H1 (cell line): ENCODE results near the gene TP53BP1. TPM values are rescaled to one million over a fixed set of nuclear protein-coding genes. Genes with fewer than 3 reads are reported as not detected.

ENCODE experiments used
- polyA plus RNA-seq, 7 experiments: library from polyadenylated mRNA; depleted of rRNA in 3 of 7; stranded (reverse) in 5 of 7; unstranded in 2 of 7; fragments of >200 nt in 5 of 7; fragments of 200-250 nt in 2 of 7; gene quantifications; 1 replicate in 5 of 7; 2 replicates in 1 of 7; 4 replicates in 1 of 7; pipeline versions ENCODE4 v1.2.1 to v1.2.3, GENCODE V29; 2011 to 2013; ENCODE audit warnings: missing spikeins in 2 of 7, mixed read lengths in 2 of 7
- total RNA-seq: library from RNA; stranded (reverse); fragmentation: NEBNext Ultra II Directional; extraction: Animal tissue kit (Norgen Biotek cat#: 25700); gene quantifications from 2 replicates; pipeline ENCODE4 v1.2.1, GENCODE V29; 2021
- TF ChIP-seq, protein P1 (sequence below): fragments of 300-600 bp; sonication (generic); IDR thresholded peaks from 2 replicates; pipeline ENCODE4 v1.7.1; 2012; ENCODE audit warnings: low read length, moderate library complexity, mild to moderate bottlenecking, inconsistent platforms; ENCODE audit not compliant: insufficient replicate concordance

TP53BP1 gene
- total and polyA plus RNA-seq, 2 of the 8 experiments (the other 6 are each of a cell fraction or from before 2014, with no cell fraction given) = 34.1 to 63.6 TPM

DNA sequence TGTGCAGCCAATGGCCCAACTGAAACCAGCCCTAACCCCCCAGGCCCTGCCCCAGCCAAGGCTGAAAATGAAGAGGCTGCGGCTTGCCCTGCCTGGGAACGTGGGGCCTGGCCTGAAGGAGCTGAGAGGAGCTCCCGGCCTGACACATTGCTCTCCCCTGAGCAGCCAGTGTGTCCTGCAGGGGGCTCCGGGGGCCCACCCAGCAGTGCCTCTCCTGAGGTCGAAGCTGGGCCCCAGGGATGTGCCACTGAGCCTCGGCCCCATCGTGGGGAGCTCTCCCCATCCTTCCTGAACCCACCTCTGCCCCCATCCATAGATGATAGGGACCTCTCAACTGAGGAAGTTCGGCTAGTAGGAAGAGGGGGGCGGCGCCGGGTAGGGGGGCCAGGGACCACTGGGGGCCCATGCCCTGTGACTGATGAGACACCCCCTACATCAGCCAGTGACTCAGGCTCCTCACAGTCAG is 35.6 kb upstream of the TP53BP1 start (continued):
- TF ChIP-seq, protein P1, sequence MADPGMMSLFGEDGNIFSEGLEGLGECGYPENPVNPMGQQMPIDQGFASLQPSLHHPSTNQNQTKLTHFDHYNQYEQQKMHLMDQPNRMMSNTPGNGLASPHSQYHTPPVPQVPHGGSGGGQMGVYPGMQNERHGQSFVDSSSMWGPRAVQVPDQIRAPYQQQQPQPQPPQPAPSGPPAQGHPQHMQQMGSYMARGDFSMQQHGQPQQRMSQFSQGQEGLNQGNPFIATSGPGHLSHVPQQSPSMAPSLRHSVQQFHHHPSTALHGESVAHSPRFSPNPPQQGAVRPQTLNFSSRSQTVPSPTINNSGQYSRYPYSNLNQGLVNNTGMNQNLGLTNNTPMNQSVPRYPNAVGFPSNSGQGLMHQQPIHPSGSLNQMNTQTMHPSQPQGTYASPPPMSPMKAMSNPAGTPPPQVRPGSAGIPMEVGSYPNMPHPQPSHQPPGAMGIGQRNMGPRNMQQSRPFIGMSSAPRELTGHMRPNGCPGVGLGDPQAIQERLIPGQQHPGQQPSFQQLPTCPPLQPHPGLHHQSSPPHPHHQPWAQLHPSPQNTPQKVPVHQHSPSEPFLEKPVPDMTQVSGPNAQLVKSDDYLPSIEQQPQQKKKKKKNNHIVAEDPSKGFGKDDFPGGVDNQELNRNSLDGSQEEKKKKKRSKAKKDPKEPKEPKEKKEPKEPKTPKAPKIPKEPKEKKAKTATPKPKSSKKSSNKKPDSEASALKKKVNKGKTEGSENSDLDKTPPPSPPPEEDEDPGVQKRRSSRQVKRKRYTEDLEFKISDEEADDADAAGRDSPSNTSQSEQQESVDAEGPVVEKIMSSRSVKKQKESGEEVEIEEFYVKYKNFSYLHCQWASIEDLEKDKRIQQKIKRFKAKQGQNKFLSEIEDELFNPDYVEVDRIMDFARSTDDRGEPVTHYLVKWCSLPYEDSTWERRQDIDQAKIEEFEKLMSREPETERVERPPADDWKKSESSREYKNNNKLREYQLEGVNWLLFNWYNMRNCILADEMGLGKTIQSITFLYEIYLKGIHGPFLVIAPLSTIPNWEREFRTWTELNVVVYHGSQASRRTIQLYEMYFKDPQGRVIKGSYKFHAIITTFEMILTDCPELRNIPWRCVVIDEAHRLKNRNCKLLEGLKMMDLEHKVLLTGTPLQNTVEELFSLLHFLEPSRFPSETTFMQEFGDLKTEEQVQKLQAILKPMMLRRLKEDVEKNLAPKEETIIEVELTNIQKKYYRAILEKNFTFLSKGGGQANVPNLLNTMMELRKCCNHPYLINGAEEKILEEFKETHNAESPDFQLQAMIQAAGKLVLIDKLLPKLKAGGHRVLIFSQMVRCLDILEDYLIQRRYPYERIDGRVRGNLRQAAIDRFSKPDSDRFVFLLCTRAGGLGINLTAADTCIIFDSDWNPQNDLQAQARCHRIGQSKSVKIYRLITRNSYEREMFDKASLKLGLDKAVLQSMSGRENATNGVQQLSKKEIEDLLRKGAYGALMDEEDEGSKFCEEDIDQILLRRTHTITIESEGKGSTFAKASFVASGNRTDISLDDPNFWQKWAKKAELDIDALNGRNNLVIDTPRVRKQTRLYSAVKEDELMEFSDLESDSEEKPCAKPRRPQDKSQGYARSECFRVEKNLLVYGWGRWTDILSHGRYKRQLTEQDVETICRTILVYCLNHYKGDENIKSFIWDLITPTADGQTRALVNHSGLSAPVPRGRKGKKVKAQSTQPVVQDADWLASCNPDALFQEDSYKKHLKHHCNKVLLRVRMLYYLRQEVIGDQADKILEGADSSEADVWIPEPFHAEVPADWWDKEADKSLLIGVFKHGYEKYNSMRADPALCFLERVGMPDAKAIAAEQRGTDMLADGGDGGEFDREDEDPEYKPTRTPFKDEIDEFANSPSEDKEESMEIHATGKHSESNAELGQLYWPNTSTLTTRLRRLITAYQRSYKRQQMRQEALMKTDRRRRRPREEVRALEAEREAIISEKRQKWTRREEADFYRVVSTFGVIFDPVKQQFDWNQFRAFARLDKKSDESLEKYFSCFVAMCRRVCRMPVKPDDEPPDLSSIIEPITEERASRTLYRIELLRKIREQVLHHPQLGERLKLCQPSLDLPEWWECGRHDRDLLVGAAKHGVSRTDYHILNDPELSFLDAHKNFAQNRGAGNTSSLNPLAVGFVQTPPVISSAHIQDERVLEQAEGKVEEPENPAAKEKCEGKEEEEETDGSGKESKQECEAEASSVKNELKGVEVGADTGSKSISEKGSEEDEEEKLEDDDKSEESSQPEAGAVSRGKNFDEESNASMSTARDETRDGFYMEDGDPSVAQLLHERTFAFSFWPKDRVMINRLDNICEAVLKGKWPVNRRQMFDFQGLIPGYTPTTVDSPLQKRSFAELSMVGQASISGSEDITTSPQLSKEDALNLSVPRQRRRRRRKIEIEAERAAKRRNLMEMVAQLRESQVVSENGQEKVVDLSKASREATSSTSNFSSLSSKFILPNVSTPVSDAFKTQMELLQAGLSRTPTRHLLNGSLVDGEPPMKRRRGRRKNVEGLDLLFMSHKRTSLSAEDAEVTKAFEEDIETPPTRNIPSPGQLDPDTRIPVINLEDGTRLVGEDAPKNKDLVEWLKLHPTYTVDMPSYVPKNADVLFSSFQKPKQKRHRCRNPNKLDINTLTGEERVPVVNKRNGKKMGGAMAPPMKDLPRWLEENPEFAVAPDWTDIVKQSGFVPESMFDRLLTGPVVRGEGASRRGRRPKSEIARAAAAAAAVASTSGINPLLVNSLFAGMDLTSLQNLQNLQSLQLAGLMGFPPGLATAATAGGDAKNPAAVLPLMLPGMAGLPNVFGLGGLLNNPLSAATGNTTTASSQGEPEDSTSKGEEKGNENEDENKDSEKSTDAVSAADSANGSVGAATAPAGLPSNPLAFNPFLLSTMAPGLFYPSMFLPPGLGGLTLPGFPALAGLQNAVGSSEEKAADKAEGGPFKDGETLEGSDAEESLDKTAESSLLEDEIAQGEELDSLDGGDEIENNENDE = no peak
